Caco-2 (cell line): ENCODE measurements around the gene ACOT2. TPM values are rescaled to one million over a fixed set of nuclear protein-coding genes. Genes with fewer than 3 reads are reported as not detected.
"Not testable (repeated sequence)": the region's sequence is repeated elsewhere in the genome, so short reads cannot be mapped to it uniquely, and the experiment has no call there.

ENCODE experiments used
- BruUV-seq: library from RNA; stranded (reverse); fragments of 400-500 nt; replicated peaks from 2 replicates; lab custom pipeline; 2021; lab: Mats Ljungman, UMichigan
- CTCF ChIA-PET: fragments of 300-600 bp; sonication (Branson Sonifier 250); formaldehyde crosslinking; loops from one replicate; lab custom pipeline; 2022; ENCODE audit warnings: antibody characterized with exemption; lab: Charles Lee
- POLR2A ChIA-PET: fragments of 300-600 bp; sonication (Branson Sonifier 250); formaldehyde crosslinking; loops from one replicate; lab custom pipeline; 2022; ENCODE audit warnings: antibody characterized with exemption; lab: Charles Lee
- DNase-seq, 2 experiments: peaks; one replicate each; pipeline versions ENCODE4 v3.0.0 to v3.0.0-alpha.2; 2020 to 2022
- H3K27me3 ChIP-seq: replicated peaks from 2 replicates; pipeline ENCODE4 v1.6.0; 2011; ENCODE audit warnings: low read length; ENCODE audit not compliant: control insufficient read depth, insufficient read depth
- H3K36me3 ChIP-seq: 2 replicates; pipeline ENCODE4 v1.5.1; 2011; ENCODE audit warnings: low read length; ENCODE audit not compliant: control insufficient read depth, insufficient read depth
- H3K4me1 ChIP-seq: fragments of 250-450 bp; sonication (Bioruptor Pico); 2 replicates; pipeline ENCODE4 v1.5.1; 2020; ENCODE audit warnings: mild to moderate bottlenecking
- H3K4me3 ChIP-seq: 2 replicates; pipeline ENCODE4 v1.5.1; 2011; ENCODE audit warnings: low read depth, mild to moderate bottlenecking, control low read depth, low read length
- H3K9me3 ChIP-seq: fragments of 250-450 bp; sonication (Bioruptor Pico); 2 replicates; pipeline ENCODE4 v1.5.1; 2020; ENCODE audit warnings: mild to moderate bottlenecking, moderate library complexity
- H3K27ac Mint-ChIP-seq: one replicate; pipeline ENCODE4 v1.8.0; 2022; ENCODE audit warnings: mixed read lengths; ENCODE audit not compliant: unreplicated experiment
- H3K27me3 Mint-ChIP-seq: one replicate; pipeline ENCODE4 v1.8.0; 2022; ENCODE audit warnings: mixed read lengths; ENCODE audit not compliant: insufficient read depth, unreplicated experiment
- H3K36me3 Mint-ChIP-seq: one replicate; pipeline ENCODE4 v1.8.0; 2022; ENCODE audit warnings: mild to moderate bottlenecking, mixed read lengths; ENCODE audit not compliant: insufficient read depth, unreplicated experiment
- H3K4me1 Mint-ChIP-seq: one replicate; pipeline ENCODE4 v1.8.0; 2022; ENCODE audit warnings: low read depth, mixed read lengths; ENCODE audit not compliant: unreplicated experiment
- H3K4me3 Mint-ChIP-seq: one replicate; pipeline ENCODE4 v1.8.0; 2022; ENCODE audit warnings: mild to moderate bottlenecking, moderate library complexity, mixed read lengths; ENCODE audit not compliant: unreplicated experiment
- H3K9me3 Mint-ChIP-seq: one replicate; pipeline ENCODE4 v1.8.0; 2022; ENCODE audit warnings: mixed read lengths; ENCODE audit not compliant: unreplicated experiment
- CTCF ChIP-seq, 2 experiments: fragments of 200-600 bp in 1 of 2; IDR thresholded peaks; 1 replicate in 1 of 2; 2 replicates in 1 of 2; pipeline versions ENCODE4 v1.5.1 to v1.8.0; 2011 to 2022; ENCODE audit warnings: antibody characterized with exemption in 1 of 2, control low read depth in 1 of 2, inconsistent platforms in 1 of 2, low read depth in 1 of 2, low read length in 1 of 2, mild to moderate bottlenecking in 1 of 2, moderate library complexity in 1 of 2; ENCODE audit not compliant: insufficient read depth in 1 of 2, severe bottlenecking in 1 of 2, unreplicated experiment in 1 of 2
- intact Hi-C: fragments of 100-400 bp; cut with micrococcal nuclease; formaldehyde crosslinking; loops from one replicate; pipeline ENCODE4 v1.10.0; 2022; ENCODE audit not compliant: unreplicated experiment
- total RNA-seq: library from RNA; stranded (reverse); gene quantifications from 2 replicates; pipeline ENCODE4 v1.2.3, GENCODE V29; 2022

The ACOT2 gene
- total RNA-seq, 1 experiment from 2014 or later: 41.4 TPM

- POLR2A ChIA-PET: no interaction called here
- no peak for DNase-seq
- no peaks in the 10 kb centered on the region for H3K4me1 Mint-ChIP-seq
- no TSS peak for BruUV-seq
- Histone ChIP-seq H3K4me3 (no peak overlapping the region), H3K36me3 (0 out of 2 replicates have a peak, but pooled peaks cover 2% of the 10 kb centered on the region), H3K9me3 (no peaks in the 10 kb centered on the region), H3K27me3 (no peaks in the 10 kb centered on the region), H3K4me1 (no peaks in the 10 kb centered on the region)
- TF ChIP-seq CTCF (IDR thresholded peaks at IDR 0.05; ENCODE audit: insufficient read depth in 1 of 2, low read depth in 1 of 2, low read length in 1 of 2, severe bottlenecking in 1 of 2, unreplicated experiment in 1 of 2): no peak
- CTCF ChIA-PET: no interaction called here
- no peaks in the 10 kb centered on the region for H3K9me3 Mint-ChIP-seq
- H3K27me3 Mint-ChIP-seq: no peaks in the 10 kb centered on the region
- H3K36me3 Mint-ChIP-seq: peaks cover 26% of the 10 kb centered on the region
- H3K4me3 Mint-ChIP-seq: no peak overlapping the region
- intact Hi-C loops: loop anchor here (10.0 kb wide), 1 partner anchor 58 kb away; no protein-coding TSS in a partner anchor
- no peak overlapping the region for H3K27ac Mint-ChIP-seq
Observed at GRCh38 chr14:73576391-73576790, 7.4 kb downstream of the ACOT2 start.

GRCh38 chr14:73577214-73577613 lies 8.2 kb downstream of the ACOT2 start:
- not testable (repeated sequence) for BruUV-seq

GRCh38 chr14:73582102-73582979 lies 13.3 kb downstream of the ACOT2 start:
- H3K9me3 Mint-ChIP-seq, H3K4me3 ChIP-seq, DNase-seq, H3K9me3 ChIP-seq, H3K4me1 Mint-ChIP-seq, H3K27ac Mint-ChIP-seq, H3K27me3 ChIP-seq, H3K36me3 Mint-ChIP-seq, H3K36me3 ChIP-seq, BruUV-seq, intact Hi-C loops, H3K4me1 ChIP-seq, H3K4me3 Mint-ChIP-seq, POLR2A ChIA-PET, H3K27me3 Mint-ChIP-seq, CTCF ChIA-PET: not testable (repeated sequence)

More at GRCh38 chr14:73577214-73577613, 8.2 kb downstream of the ACOT2 start:
- H3K27me3 Mint-ChIP-seq, DNase-seq, H3K9me3 ChIP-seq, H3K4me3 ChIP-seq, H3K9me3 Mint-ChIP-seq, H3K36me3 ChIP-seq, H3K27me3 ChIP-seq, H3K4me1 ChIP-seq, POLR2A ChIA-PET, H3K4me3 Mint-ChIP-seq, H3K4me1 Mint-ChIP-seq, H3K27ac Mint-ChIP-seq, CTCF ChIA-PET: not testable (repeated sequence)
- intact Hi-C loops: loop anchor here (10.0 kb wide), 1 partner anchor 58 kb away; no protein-coding TSS in a partner anchor
- peaks cover 26% of the 10 kb centered on the region for H3K36me3 Mint-ChIP-seq

GRCh38 chr14:73588695-73589094 lies 19.7 kb downstream of the ACOT2 start:
- intact Hi-C loops: no loop called here
- no peaks in the 10 kb centered on the region for H3K27me3 ChIP-seq
- no peak for TF ChIP-seq CTCF (IDR thresholded peaks at IDR 0.05; ENCODE audit: insufficient read depth in 1 of 2, low read depth in 1 of 2, low read length in 1 of 2, severe bottlenecking in 1 of 2, unreplicated experiment in 1 of 2)
- no peaks in the 10 kb centered on the region for H3K9me3 ChIP-seq
- no TSS peak for BruUV-seq
- DNase-seq: no peak
- H3K9me3 Mint-ChIP-seq: no peaks in the 10 kb centered on the region
- no peaks in the 10 kb centered on the region for H3K4me1 ChIP-seq
- H3K27me3 Mint-ChIP-seq: no peaks in the 10 kb centered on the region
- no peaks in the 10 kb centered on the region for H3K36me3 ChIP-seq
- ChIA-PET CTCF (no interaction called here), POLR2A (no interaction called here)
- no peaks in the 10 kb centered on the region for H3K4me1 Mint-ChIP-seq
- no peak overlapping the region for H3K27ac Mint-ChIP-seq
- H3K4me3 Mint-ChIP-seq: no peak overlapping the region
- peaks cover 4% of the 10 kb centered on the region for H3K36me3 Mint-ChIP-seq
- no peak overlapping the region for H3K4me3 ChIP-seq
